Measurements from ENCODE around the gene ZNF525.
A peak's percentile ranks its signal among the peaks of the same experiment; 100 is the strongest.
"Not testable (repeated sequence)": the region's sequence is repeated elsewhere in the genome, so short reads cannot be mapped to it uniquely, and the experiment has no call there.

ZNF525 gene

DNA sequence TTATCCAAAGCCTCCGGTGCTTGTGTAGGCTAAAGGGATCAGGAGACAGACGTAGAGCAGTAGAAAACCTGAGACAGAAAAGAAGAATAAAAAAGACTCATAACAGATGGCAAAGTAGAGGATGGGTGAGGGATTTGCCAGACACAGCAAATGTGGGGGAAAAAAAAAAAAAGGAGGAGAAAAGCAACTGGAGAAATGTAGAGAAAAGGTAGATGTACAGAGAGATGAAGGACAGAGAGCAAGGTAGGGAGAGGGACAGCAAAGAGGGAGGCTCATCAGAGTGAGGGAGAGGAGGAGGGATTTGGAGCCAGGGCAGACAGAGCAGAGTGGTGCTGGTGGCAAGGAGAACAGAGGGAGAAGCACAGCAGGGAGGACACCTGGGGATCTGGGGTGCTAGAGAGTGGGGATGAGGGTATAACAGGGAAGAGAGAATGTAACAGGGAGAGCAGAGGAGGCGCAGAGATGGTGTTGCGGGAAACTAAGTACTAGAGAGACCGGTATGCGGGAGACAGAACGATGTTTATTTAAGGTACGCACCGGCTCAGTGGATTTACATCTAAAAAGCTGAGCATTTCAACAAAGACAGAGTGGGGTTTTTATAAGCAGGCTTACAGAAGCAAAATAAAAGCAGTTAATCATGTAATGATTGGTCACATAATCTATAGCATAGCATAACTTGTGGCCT lies 30.5 kb downstream of the ZNF525 start:
- not testable (repeated sequence) for DNase-seq

DNA sequence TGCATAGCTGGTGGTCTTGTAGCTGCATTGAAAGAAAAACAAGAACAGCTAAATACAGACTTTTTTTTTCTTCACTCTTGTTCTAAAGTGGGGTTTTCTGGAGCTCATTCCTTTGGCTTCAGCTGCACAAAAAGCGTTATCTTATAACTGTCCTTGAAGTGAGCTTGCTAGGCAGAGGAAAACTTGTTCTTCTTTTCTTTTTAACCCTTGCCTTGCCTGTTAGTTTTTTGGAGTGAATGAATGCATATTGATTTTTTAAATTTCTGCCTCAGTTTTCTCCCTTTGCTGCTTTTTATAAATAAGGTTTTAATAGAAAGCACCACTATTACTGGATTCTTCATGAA lies 31.0 kb downstream of the ZNF525 start:
- no peak for DNase-seq

DNA sequence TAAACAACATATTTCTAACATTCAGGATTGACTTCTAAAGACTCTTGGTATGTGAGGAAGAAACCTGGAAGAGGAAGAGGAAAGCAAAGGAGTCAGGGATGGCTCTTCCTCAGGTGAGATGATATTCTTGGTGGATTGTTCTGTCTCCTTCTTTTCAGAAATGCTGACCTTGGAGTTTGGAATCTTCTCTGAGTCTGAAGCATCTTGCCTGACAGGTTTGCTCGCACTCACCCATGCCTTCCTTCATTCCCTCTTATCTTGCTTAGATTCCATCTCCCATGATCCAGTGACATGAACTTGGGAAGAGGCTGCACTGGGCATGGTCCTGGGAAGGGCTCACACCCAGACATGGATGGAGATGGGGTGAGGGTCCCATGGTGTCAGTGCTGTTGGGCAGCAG lies 32.4 kb downstream of the ZNF525 start:
- DNase-seq, result not testable (repeated sequence)

DNA sequence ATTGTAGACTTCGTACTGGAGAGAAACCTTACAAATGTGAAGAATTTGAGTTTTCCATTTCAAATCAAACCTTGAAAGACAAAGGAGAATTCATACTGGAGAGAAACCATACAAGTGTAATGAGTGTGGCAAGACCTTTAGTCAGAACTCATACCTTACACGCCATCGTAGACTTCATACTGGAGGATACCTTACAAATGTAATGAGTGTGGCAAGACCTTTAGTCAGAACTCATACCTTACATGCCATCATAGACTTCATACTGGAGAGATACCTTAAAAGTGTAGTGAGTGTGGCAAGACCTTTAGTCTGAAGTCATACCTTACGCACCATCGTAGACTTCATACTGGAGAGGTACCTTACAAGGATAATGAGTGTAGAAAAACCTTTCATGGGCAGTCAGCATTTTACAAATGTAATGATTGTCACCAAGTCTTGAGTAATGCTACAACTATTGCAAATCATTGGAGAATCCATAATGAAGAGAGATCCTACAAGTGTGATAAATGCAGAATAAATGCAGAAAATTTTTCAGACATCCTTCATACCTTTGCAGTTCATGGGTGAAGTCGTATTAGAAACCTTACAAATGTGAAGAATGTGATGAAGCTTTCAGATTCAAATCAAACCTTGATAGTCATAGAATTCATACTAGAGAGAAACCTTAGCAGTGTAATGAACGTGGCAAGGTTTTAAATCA lies 44.1 kb downstream of the ZNF525 start:
- no peak for DNase-seq

DNA sequence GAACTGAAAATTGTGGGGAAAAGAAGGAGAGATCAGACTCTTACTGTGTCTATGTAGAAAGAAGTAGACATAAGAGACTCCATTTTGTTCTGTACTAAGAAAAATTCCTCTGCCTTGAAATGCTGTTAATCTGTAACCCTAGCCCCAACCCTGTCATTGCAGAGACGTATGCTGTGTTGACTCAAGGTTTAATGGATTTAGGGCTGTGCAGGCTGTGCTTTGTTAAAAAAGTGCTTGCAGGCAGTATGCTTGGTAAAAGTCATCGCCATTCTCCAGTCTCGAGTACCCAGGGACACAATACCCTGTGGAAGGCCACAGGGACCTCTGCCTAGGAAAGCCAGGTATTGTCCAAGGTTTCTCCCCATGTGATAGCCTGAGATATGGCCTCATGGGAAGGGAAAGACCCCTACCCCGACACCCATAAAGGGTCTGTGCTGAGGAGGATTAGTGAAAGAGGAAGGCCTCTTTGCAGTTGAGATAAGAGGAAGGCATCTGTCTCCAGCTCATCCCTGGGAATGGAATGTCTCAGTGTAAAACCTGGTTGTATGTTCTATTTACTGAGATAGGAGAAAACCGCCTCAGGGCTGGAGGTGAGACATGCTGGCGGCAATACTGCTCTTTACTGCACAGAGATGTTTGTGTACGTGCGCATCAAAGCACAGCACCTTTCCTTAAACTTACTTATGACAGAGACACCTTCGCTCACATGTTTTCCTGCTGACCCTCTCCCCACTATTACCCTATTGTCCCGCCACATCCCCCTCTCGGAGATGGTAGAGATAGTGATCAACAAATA lies 55.2 kb downstream of the ZNF525 start:
- DNase-seq, result not testable (repeated sequence)

DNA sequence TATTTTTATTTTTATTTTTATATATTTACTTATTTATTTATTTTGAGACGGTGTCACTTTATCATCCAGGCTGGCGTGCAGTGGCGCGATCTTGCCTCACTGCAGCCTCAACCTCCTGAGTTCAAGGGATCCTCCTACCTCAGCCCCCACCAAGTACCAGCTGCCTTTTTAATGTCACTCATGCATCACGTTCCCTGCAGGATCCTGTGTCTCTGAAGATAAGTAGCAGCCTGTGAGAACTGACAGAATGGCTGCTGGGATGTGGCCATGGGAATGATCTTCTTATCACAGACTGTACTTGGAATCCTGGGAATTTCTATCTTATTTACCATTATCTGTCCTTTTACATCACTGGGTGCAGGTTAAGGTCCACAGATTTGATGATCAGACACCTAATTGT lies 57.0 kb downstream of the ZNF525 start:
- no peak for DNase-seq

DNA sequence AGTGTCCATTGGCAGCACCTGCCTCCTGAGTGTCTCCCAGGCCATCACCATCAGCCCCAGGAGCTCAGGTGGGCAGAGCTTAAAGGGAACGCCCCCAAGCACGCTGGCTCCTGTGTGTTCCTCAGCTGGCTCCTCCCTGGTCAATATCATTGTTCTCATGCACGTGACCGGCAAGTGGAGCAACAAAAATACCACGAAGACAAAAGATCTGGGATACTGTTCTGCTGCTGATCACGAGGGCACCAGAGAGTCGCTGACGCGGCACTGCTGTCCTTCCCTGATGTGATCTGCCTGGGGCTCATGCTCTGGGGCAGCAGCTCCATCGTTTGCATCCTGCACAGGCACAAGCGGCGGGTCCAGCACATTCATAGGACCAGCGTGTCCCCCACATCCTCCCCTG lies 57.6 kb downstream of the ZNF525 start:
- not testable (repeated sequence) for DNase-seq

DNA sequence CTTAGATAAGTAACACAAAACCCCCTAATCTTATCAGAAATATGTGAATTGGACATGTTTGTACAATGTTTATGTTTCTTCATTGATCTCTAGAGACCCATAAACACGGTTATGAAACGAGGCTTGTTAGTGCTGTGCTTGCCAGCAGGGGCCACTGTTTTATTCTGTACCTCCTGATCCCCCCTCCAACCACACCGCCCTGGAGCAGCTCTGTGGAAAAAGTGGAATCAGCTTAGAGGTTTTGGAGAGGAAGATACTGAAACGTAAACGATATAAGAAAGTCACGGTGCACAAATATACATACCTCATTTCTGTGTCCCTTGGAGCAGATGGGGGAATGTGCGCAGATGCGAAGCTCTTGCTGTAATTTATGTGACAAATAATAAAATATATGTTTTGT lies 58.2 kb downstream of the ZNF525 start:
- not testable (repeated sequence) for DNase-seq

DNA sequence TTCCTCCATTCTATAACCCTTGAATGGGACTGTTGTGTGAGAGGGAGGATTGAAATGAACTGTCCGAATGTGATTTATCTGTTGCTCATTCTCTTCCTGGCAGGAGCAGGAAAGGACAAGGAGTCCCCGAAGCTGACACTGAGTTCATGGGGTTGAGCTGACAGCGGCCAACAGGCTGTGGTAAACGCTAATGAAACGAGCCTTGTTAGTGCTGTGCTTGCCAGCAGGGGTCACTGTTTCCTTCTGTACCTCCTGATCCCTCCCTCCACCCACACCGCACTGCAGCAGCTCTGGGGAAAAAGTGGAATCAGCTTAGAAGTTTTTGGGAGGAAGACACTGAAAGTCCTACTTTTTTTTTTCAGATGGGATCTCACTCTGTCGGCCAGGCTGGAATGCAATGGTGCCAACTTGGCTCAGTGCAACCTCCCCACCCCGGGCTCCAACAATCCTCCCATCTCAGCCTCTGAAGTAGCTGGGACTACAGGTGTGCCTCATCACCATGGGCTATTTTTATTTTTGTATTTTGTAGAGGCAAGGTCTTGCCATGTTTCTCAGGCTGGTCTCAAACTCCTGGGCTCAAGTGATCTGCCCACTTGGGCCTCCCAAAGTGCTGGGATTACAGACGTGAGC lies 59.6 kb downstream of the ZNF525 start:
- peak; percentile 60 for DNase-seq

DNA sequence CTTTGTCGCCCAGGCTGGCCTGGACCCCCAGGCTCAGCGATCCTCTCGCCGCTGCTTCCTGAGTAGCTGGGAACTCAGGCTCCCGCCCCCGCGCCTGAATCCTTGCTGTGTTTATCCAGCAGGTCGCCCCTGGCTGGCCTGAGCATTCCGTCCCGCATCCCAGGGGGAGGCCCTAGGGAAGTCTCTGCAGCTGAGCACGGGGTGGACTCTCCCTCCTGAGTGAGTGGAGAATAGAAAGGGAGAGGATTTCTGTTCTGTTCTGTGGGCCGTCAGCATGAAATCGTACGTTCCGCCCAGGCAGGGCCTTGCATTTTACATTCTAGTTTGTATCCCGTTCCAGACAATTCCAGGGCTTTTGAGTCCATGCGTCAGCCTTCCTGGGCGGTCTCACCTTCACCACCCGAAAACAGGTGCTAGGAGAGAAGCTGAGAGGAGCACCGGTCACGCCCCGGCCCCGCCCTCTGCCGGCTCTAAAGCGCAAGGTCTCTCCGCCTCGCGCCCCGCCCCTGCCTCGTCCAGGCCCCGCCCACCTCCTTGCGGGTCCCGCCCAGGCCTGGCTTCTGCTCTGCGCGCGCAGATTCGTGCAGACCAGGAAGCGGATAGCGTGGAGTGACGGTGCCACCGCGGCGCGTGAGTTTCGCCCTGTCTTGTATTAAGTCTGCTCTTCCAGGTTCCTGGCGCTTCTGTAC lies 66.0 kb downstream of the ZNF525 start, which contains the start of gene ZNF761:
ZNF761 (plus strand) TSS at position 586 of the 689 bp plus-strand sequence. CDS start 15,285 bp downstream, outside the sequence.
- DNase-seq, result peak; percentile 95

DNA sequence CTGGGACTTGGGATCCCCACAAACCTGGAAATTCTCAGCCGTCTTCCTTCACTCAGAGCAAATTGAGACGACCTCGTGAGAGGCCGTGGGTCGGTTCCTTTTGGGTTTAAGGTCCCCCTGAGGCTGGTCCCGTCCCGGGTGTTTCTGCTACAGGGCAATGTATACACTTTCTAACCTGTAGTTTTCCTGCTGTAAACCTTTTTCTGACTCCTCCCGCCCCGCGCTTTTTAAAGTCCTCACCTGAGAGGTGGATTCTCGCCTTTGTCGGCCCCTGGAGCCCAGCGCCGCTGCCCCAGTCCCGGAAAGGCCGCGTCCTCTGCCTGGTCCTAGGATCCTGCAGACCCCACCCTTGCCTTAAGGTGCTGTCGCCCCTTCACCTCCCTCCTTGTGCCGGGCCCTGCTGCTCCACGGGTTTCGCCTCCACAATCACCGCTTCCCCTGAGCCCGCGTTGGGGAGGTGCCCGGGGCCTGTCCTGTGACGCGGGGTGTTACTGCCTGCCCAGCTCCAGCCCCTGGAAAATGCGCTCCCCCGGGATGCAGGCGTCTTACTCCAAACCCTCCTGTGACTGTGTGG lies 66.7 kb downstream of the ZNF525 start:
- no peak for DNase-seq

Data from effector CD4-positive, alpha-beta T cell (primary cell).